GM21737 (cell line): Measurements from ENCODE around the gene CT45A3.
"Not testable (repeated sequence)": the region's sequence is repeated elsewhere in the genome, so short reads cannot be mapped to it uniquely, and the experiment has no call there.

ENCODE experiments used
- ATAC-seq: cut with Tn5 transposase; IDR thresholded peaks from one replicate; pipeline ENCODE4 v1.9.1; 2021; ENCODE audit warnings: mild to moderate bottlenecking, moderate library complexity; ENCODE audit not compliant: unreplicated experiment

The CT45A3 gene, protein sequence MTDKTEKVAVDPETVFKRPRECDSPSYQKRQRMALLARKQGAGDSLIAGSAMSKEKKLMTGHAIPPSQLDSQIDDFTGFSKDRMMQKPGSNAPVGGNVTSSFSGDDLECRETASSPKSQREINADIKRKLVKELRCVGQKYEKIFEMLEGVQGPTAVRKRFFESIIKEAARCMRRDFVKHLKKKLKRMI

DNA sequence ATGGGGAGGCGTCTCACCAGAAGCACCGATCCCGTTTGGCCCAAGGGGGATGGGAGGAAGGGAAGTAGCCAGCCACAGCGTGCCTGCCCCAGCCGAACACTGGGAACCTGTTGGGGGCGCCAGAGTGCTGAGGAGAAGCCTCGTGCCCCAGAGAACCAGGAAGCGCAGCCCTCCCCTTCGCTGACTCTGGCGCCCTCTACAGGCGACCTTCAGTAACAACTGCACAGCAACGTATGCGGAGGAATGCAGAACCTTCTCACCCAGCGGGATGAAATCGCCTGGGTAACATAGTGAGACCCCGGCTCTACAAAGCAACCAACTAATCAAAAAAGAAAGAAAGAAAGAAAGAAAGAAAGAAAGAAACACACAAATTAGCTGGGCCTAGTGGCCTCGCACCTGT lies at the start of gene CT45A3:
Gene CT45A3, minus strand, starts transcription at position 101 of the 400 bp plus-strand sequence. CDS start 3,747 bp downstream, outside the sequence.
- not testable (repeated sequence) for ATAC-seq

- not testable (repeated sequence) for ATAC-seq
These were observed 34.7 kb upstream of the CT45A3 start, which contains the start of gene CT45A6 for GRCh38 chrX:135802687-135803086. TSS of gene CT45A6 (minus strand) at chrX:135802787. CDS start at chrX:135798993, 3,794 bp downstream.

GRCh38 chrX:135785403-135785802 lies 17.4 kb upstream of the CT45A3 start, which contains the start of gene CT45A5:
TSS of gene CT45A5 (minus strand) at chrX:135785503. CDS start at chrX:135781729, 3,774 bp downstream.
- ATAC-seq: not testable (repeated sequence)

GRCh38 chrX:135744739-135745138 lies 23.3 kb downstream of the CT45A3 start:
- ATAC-seq: not testable (repeated sequence)

DNA sequence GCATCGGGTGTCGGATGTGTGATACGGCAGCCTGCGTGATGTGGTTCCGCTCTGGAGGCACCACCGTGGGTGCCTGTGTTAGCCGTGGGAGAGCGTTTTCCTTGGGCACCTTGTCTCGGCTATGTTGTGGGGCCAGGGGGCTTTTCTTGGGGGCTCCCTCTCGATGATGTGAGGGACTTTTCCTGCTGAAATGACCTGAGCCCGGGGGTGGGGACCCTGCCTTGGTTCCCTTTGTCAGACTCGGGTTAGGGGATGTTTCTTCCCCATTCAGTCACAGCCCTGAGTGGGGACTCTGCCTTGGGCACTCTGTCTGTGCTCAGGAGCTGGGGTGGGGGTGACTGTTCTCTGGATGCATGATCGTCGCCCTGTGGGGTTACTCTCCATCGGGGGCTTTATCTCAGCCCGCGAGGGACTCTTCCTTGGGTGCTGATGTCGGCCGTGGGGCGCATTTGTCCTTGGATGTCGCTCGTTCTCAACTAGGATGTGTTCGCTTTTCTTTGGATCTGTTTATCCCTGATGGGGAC lies 26.7 kb downstream of the CT45A3 start:
- ATAC-seq: no peak

DNA sequence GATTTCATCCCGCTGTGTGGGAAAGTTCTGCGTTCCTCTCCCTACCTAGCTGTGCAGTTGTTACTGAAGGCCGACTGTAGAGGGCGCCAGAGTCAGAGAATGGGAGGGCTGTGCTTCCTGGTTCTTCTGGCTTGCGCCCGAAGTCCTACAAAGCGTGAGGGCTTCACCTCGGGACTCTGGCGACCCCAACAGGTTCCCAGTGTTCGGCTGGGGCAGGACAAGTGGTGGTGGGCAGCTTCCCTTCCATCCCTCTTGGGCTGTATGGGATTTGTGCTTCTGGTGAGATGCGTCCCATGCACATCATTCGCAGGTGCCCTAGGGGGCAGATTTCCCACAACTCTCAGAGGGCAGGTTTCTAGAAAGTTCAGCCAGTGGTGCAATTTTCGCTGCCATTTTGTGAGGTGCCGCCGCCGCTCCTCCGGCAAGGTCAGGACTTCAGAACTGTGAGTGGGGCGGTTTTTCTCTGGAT lies 27.3 kb downstream of the CT45A3 start:
- ATAC-seq: no peak

GRCh38 chrX:135737366-135738071 lies 30.5 kb downstream of the CT45A3 start:
- ATAC-seq: no peak

DNA sequence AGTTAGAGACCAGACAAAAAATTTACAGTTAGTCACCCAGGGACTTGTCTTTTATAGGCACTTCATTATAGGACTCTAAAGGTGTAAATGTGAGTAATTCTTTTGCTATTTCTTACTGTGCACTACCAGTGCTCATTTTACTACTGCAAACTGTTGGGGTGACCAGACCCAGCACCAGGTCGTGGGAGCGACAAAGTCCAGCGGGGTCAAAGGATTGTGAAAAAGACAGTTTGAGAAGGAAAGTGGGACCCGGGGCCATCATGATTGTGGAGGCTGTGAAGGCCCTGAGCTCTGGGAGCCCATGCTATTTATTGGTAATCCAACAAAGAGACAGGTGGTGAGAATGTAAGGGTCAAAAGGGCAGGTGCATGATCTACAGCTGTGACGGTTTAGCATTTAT lies 33.3 kb downstream of the CT45A3 start:
- not testable (repeated sequence) for ATAC-seq

GRCh38 chrX:135713795-135714194 lies 54.2 kb downstream of the CT45A3 start:
- ATAC-seq: no peak

DNA sequence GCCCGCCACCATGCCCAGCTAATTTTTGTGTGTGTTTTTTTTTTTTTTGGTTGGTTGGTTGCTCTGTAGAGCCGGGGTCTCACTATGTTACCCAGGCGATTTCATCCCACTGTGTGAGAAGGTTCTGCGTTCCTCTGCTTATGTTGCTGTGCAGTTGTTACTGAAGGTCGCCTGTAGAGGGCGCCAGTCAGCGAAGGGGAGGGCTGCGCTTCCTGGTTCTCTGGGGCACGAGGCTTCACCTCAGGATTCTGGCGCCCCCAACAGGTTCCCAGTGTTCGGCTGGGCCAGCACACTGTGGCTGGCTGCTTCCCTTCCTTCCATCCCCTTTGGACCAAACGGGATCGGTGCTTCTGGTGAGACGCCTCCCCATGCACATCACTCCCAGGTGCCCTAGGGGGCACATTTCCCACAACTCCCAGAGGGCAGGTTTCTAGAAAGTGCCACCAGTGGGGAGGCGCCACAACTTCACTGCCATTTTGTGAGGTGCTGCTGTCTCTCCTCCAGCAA lies 54.8 kb downstream of the CT45A3 start, which contains the start of gene CT45A1:
Gene CT45A1, plus strand, starts transcription at position 457 of the 507 bp plus-strand sequence. CDS start 5,302 bp downstream, outside the sequence.
- not testable (repeated sequence) for ATAC-seq
